NB4 (cell line): ENCODE measurements around the gene MEI1.

Experiments used
- MYC ChIP-seq: IDR thresholded peaks from 2 replicates; pipeline ENCODE4 v1.6.1; 2011; ENCODE audit warnings: low read depth, low read length
- POLR2A ChIP-seq: IDR thresholded peaks from 2 replicates; pipeline ENCODE4 v1.6.1; 2011; ENCODE audit warnings: mild to moderate bottlenecking; ENCODE audit not compliant: insufficient read length; ENCODE audit errors: extremely low read depth
- TF ChIP-seq, protein P1 (sequence below): IDR thresholded peaks from one replicate; pipeline ENCODE4 v1.5.1; 2012; ENCODE audit warnings: low read depth, low read length

DNA sequence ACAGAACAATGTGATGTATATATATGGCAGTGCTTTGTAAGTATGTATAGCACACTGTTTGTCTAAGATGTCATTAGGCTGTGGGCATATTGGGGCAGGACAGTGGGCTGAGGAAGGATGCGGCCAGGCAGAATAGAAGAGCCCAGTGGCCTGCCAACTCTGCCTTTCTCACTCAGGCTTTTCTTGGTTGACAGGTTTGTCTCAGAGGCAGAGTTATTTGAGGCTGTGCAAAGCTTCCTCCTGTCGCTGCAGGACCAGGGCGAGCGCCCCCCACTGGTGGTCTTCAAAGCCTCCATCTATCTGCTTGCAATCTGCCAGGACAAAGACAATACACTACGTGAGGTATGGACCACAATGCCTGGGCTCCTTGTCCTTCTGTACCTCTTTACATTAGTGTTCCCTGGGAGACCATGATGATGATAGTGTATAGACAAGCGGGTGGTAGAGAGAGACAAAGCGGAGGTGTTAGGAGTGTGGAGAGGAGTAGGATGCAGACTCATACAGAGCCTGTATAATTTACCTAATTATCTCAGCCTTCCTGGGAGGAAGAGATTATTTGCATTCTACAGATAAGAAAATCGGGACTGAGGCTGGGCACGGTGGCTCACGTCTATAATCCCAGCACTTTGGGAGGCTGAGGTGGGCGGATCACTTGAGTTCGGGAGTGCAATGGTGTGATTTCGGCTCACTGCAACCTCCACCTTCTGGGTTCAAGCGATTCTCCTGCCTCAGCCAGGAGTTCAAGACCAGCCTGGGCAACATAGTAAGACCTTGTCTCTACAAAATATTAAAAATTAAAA is 63.9 kb downstream of the MEI1 start:
- TF ChIP-seq, protein P1, sequence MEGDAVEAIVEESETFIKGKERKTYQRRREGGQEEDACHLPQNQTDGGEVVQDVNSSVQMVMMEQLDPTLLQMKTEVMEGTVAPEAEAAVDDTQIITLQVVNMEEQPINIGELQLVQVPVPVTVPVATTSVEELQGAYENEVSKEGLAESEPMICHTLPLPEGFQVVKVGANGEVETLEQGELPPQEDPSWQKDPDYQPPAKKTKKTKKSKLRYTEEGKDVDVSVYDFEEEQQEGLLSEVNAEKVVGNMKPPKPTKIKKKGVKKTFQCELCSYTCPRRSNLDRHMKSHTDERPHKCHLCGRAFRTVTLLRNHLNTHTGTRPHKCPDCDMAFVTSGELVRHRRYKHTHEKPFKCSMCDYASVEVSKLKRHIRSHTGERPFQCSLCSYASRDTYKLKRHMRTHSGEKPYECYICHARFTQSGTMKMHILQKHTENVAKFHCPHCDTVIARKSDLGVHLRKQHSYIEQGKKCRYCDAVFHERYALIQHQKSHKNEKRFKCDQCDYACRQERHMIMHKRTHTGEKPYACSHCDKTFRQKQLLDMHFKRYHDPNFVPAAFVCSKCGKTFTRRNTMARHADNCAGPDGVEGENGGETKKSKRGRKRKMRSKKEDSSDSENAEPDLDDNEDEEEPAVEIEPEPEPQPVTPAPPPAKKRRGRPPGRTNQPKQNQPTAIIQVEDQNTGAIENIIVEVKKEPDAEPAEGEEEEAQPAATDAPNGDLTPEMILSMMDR = peak; percentile 78
- TF ChIP-seq MYC = no peak
- TF ChIP-seq POLR2A = no peak
